Astrocyte (in vitro differentiated cells and primary cell): ENCODE measurements around the gene KRTAP13-2. TPM values are rescaled to one million over a fixed set of nuclear protein-coding genes. Genes with fewer than 3 reads are reported as not detected.
A peak's percentile ranks its signal among the peaks of the same experiment; 100 is the strongest.

Experiments used
- DNase-seq: peaks from one replicate; pipeline ENCODE4 v3.0.0-alpha.2; 2010; ENCODE audit warnings: low read depth
- FAIRE-seq: peaks from 2 replicates; lab custom pipeline; 2011; peaks lifted over from hg19 to GRCh38; lab: Jason Lieb, UNC
- H2AFZ ChIP-seq: 2 replicates; pipeline ENCODE4 v1.6.0; 2012; ENCODE audit warnings: low read depth, low read length, inconsistent platforms
- H3K27ac ChIP-seq: 2 replicates; pipeline ENCODE4 v1.5.1; 2011; ENCODE audit warnings: low read depth, low read length, inconsistent platforms
- H3K27me3 ChIP-seq: 2 replicates; pipeline ENCODE4 v1.6.0; 2011; ENCODE audit warnings: low read length, inconsistent platforms; ENCODE audit not compliant: insufficient read depth
- H3K36me3 ChIP-seq: 2 replicates; pipeline ENCODE4 v1.5.1; 2011; ENCODE audit warnings: low read length, inconsistent platforms; ENCODE audit not compliant: insufficient read depth
- H3K4me1 ChIP-seq: 2 replicates; pipeline ENCODE4 v1.5.1; 2011; ENCODE audit warnings: low read length, inconsistent platforms; ENCODE audit not compliant: insufficient read depth
- H3K4me2 ChIP-seq: 2 replicates; pipeline ENCODE4 v1.6.0; 2012; ENCODE audit warnings: low read length, inconsistent platforms
- H3K4me3 ChIP-seq: 2 replicates; pipeline ENCODE4 v1.5.1; 2011; ENCODE audit warnings: low read depth, mild to moderate bottlenecking, low read length, inconsistent platforms; ENCODE audit not compliant: insufficient read depth
- H3K79me2 ChIP-seq: 2 replicates; pipeline ENCODE4 v1.6.0; 2012; ENCODE audit warnings: mild to moderate bottlenecking, low read length, inconsistent platforms; ENCODE audit not compliant: insufficient read depth
- H3K9ac ChIP-seq: 2 replicates; pipeline ENCODE4 v1.6.0; 2012; ENCODE audit warnings: mild to moderate bottlenecking, low read length, inconsistent platforms
- H3K9me3 ChIP-seq: 2 replicates; pipeline ENCODE4 v1.5.1; 2012; ENCODE audit warnings: low read depth, mild to moderate bottlenecking, low read length, inconsistent platforms; ENCODE audit not compliant: insufficient read depth
- H4K20me1 ChIP-seq: 2 replicates; pipeline ENCODE4 v1.6.0; 2012; ENCODE audit warnings: low read length, inconsistent platforms; ENCODE audit not compliant: insufficient read depth
- H3K27ac Mint-ChIP-seq: one replicate; pipeline ENCODE4 v1.8.0; 2021; ENCODE audit warnings: mild to moderate bottlenecking, mixed read lengths; ENCODE audit not compliant: unreplicated experiment
- H3K27me3 Mint-ChIP-seq: one replicate; pipeline ENCODE4 v1.8.0; 2021; ENCODE audit warnings: low read depth, mixed read lengths; ENCODE audit not compliant: unreplicated experiment
- H3K36me3 Mint-ChIP-seq: one replicate; pipeline ENCODE4 v1.8.0; 2021; ENCODE audit warnings: low read depth, mixed read lengths; ENCODE audit not compliant: unreplicated experiment
- H3K4me1 Mint-ChIP-seq: one replicate; pipeline ENCODE4 v1.8.0; 2021; ENCODE audit warnings: low read depth, mixed read lengths; ENCODE audit not compliant: unreplicated experiment
- H3K4me3 Mint-ChIP-seq: one replicate; pipeline ENCODE4 v1.8.0; 2021; ENCODE audit warnings: mild to moderate bottlenecking, moderate library complexity, mixed read lengths; ENCODE audit not compliant: unreplicated experiment
- H3K9me3 Mint-ChIP-seq: one replicate; pipeline ENCODE4 v1.8.0; 2021; ENCODE audit warnings: mild to moderate bottlenecking, mixed read lengths; ENCODE audit not compliant: unreplicated experiment
- CTCF ChIP-seq: IDR thresholded peaks from 2 replicates; pipeline ENCODE4 v1.5.1; 2011; ENCODE audit warnings: low read depth, mild to moderate bottlenecking, inconsistent platforms, low read length, moderate library complexity; ENCODE audit not compliant: insufficient read depth
- EZH2 ChIP-seq: IDR thresholded peaks from 2 replicates; pipeline ENCODE4 v1.6.1; 2012; ENCODE audit warnings: mild to moderate bottlenecking, low read length, inconsistent platforms; ENCODE audit not compliant: insufficient read depth
- total RNA-seq: library from RNA; stranded (reverse); gene quantifications from 2 replicates; pipeline ENCODE4 v1.2.1, GENCODE V29; 2021

Gene KRTAP13-2
- total RNA-seq, 1 donor from 2014 or later, result not detected

GRCh38 chr21:30345014-30345413, 27.1 kb downstream of the KRTAP13-2 start:
- Histone ChIP-seq H3K4me3 (no peak overlapping the region), H4K20me1 (no peaks in the 10 kb centered on the region), H3K4me1 (no peaks in the 10 kb centered on the region), H3K9ac (no peak overlapping the region), H3K36me3 (no peaks in the 10 kb centered on the region), H3K9me3 (no peaks in the 10 kb centered on the region), H3K4me2 (no peak overlapping the region), H2AFZ (no peak overlapping the region), H3K79me2 (no peaks in the 10 kb centered on the region), H3K27me3 (no peaks in the 10 kb centered on the region), H3K27ac (no peak overlapping the region)
- Mint-ChIP-seq H3K4me1 (peaks cover 1% of the 10 kb centered on the region), H3K36me3 (no peaks in the 10 kb centered on the region), H3K4me3 (no peak overlapping the region), H3K27ac (no peak overlapping the region), H3K9me3 (no peaks in the 10 kb centered on the region), H3K27me3 (no peaks in the 10 kb centered on the region)
- TF ChIP-seq CTCF, result no peak
- no peak for TF ChIP-seq EZH2
- no peak for DNase-seq
- no peak for FAIRE-seq

GRCh38 chr21:30340714-30341573, 31.1 kb downstream of the KRTAP13-2 start:
- DNase-seq, result no peak
- FAIRE-seq, result no peak
- no peak overlapping the region for H3K4me3 Mint-ChIP-seq

More at GRCh38 chr21:30340714-30341573, 31.1 kb downstream of the KRTAP13-2 start:
- H3K27me3 Mint-ChIP-seq, result no peaks in the 10 kb centered on the region
- no peaks in the 10 kb centered on the region for H3K36me3 Mint-ChIP-seq
- H3K4me1 Mint-ChIP-seq, result peaks cover 13% of the 10 kb centered on the region
- no peaks in the 10 kb centered on the region for H3K36me3 ChIP-seq
- H3K27ac Mint-ChIP-seq, result no peak overlapping the region
- H3K4me1 ChIP-seq, result no peaks in the 10 kb centered on the region
- no peak overlapping the region for H3K4me3 ChIP-seq
- no peak overlapping the region for H3K27ac ChIP-seq
- no peaks in the 10 kb centered on the region for H3K9me3 Mint-ChIP-seq
- no peak overlapping the region for H3K9ac ChIP-seq
- H2AFZ ChIP-seq, result no peak overlapping the region
- no peaks in the 10 kb centered on the region for H4K20me1 ChIP-seq
- no peaks in the 10 kb centered on the region for H3K9me3 ChIP-seq
- peak; percentile 93 for TF ChIP-seq CTCF
- TF ChIP-seq EZH2, result no peak
- H3K27me3 ChIP-seq, result no peaks in the 10 kb centered on the region
- no peak overlapping the region for H3K4me2 ChIP-seq
- no peaks in the 10 kb centered on the region for H3K79me2 ChIP-seq
